HG02852 (cell line): ENCODE results near the gene B9D2.

ENCODE experiments used
- ATAC-seq: cut with Tn5 transposase; IDR thresholded peaks from one replicate; pipeline ENCODE4 v1.9.1; 2021; ENCODE audit warnings: mild to moderate bottlenecking, moderate library complexity; ENCODE audit not compliant: unreplicated experiment

B9D2 gene

DNA sequence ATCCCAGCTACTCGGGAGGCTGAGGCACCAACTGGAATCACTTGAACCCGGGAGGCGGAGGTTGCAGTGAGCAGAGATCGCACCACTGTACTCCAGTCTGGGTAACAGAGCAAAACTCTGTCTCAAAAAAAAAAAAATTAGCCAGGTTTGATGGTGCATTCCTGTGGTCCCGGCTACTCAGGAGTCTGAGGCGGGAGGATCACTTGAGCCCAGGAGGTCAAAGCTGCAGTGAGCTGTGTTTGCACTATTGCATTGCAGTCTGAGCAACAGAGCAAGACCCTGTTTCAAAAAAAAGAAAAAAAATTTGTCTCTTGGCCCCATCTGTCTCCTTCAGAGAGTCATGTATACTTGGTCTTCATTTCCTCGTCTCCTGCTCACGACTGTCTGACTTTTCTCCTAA is 52.3 kb downstream of the B9D2 start:
- ATAC-seq = no peak

DNA sequence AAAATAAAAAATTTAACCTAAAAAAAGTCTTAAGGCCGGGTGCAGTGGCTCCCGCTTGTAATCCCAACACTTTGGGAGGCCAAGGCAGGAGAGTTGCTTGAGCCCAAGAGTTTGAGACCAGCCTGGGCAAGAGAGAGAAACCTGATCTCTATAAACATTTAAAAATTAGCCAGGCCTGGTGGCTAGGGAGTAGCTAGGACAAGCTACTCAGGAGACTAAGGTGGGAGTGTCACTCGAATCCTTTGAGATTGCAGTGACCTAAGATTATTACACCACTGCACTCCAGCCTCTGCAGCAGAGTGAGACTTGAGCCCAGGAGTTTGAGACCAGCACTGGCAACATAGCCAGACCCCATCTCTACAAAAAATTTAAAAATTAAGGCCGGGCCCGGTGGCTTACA is 52.9 kb downstream of the B9D2 start:
- no peak for ATAC-seq

GRCh38 chr19:41310033-41310831 is 53.7 kb downstream of the B9D2 start, which contains the start of gene CCDC97:
TSS of gene CCDC97 (plus strand) at chr19:41310172. CDS start at chr19:41310311, 139 bp downstream.
- ATAC-seq = peak; percentile 75

DNA sequence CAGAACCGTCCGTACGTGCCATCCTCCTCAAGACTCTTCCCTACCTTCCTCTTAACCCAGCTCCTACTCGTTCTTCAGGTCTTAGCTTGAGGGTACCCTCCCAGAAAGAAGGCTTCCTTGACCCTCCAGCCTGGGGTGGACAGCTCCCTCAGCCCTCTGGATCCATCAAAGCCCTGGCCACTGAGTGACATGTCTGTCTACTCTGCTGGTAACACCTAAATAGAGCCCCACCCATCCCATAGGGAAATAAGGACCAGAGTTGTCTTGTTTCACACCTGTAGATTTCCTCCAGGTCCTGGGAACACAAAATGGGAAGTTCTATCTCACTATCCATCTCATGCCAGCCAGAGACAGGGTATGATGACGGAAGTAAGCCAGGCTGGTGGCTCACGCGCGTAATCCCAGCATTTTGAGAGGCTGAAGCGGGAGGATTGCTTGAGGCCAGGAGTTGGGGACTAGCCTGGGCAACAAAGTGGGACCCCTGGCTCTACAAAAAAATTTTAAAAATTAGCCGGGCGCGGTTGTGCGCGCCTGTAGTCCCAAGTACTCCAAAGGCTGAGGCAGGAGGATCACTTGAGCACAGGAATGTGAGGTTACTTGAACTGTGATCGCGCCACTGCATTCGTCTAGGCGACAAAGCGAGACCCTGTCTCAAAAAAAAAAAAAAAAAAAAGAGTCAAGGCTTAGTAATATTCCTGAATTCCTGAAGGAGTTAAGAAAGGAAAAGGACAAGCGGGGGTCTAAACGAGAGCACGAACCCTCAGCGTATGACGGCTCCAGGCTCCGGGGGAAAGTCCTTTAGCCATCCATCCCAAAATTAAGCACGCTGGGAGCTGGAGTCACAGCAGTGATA is 54.5 kb downstream of the B9D2 start:
- ATAC-seq = no peak

GRCh38 chr19:41308450-41309179 is 55.3 kb downstream of the B9D2 start:
- ATAC-seq = no peak

DNA sequence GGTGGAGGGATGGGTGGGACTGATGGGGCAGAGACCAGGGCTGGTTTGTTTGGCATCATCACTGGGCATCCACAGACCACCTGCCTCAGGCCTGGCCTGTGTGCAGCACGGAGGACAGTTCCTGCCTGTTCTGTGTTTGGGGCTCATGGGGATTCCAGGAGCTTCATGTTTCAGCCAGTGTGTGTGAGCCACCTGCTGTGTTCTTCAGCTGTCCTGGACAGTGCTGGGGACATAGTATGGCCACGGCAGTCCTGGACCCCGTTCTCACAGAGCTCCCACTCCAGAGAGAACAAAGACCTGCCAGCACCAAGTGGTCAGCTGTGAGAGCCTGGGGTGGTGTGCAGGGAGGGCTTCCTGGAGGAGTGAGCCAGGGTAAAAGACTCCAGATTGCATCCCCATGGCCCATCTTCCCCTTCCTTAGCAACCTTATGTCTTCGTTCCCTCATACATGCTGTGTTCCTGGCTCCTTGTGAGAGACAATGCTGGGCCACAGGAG is 55.9 kb downstream of the B9D2 start:
- no peak for ATAC-seq

DNA sequence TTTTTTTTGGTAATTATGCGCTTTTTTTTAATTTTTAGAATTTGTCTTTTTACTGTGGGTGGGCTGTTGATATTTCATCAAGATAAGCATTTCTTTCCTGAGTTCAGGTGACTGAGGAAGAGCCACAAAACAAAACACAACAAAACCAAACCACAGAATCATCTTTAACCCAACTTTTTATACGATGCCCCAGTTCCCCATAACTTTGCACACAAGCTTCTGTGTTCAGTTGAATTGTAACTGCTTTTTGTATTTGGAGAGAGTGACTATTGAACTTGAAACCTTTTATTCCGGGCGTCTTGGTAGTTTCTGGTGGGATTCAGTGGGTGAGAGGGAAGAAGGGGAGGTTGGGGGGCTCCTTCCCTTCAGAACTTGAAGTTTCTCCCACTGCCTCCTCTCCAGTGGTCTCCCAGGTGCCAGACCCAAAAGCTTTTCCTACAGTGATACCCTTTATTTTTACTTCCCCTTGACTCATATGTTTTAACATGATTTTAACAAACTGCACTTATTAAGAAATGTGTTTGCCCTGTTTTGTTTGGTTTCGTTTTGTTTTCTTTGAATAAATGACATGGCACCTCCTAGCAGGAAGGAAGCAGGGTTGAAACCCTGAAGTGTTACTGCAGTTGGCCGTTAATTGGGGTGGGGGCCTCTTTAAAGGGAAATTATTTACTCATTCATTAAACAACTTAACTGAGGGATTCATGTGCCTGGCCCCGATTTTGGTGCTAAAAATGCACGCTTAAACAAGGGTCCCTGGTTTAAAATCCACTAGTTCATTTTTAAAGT is 56.7 kb downstream of the B9D2 start:
- no peak for ATAC-seq

DNA sequence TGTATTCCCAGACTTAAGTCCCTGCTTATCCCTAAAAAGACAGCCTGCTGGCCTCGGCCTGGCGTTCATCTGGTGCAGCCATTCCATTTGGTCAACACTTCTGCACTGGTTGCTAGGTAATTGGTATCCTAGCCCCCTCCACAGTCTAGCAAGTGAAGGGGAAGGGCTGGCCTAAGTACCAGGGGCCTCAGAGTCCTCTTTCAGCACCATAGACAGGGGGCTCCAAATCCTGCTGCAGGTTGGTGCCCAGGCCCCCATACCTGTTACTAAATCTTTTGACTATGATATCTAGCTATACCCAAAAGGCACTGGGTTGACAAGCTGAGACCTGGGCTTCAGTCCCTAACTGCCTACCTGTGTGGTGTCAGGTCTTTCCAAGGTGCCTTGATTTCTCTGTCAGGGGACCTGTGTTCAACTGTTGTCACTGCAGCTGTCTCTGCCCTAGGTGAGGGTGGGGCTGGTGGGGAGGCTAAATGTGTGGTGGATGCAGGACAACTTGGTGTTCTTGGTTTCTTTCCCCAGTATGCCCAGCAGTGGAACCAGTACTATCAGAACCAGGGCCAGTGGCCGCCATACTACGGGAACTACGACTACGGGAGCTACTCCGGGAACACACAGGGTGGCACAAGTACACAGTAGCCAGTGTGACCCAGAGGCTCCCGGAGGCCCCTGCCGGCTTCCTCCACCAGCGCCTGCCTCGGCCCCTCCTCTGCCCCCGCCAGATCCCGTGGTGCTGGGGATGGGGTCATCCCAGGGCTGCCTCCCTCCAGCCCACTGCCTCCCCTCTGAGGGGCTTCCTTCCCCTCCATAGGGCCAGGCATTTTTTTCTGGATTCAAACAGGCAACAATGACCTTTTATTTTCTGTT is 57.8 kb downstream of the B9D2 start:
- no peak for ATAC-seq

DNA sequence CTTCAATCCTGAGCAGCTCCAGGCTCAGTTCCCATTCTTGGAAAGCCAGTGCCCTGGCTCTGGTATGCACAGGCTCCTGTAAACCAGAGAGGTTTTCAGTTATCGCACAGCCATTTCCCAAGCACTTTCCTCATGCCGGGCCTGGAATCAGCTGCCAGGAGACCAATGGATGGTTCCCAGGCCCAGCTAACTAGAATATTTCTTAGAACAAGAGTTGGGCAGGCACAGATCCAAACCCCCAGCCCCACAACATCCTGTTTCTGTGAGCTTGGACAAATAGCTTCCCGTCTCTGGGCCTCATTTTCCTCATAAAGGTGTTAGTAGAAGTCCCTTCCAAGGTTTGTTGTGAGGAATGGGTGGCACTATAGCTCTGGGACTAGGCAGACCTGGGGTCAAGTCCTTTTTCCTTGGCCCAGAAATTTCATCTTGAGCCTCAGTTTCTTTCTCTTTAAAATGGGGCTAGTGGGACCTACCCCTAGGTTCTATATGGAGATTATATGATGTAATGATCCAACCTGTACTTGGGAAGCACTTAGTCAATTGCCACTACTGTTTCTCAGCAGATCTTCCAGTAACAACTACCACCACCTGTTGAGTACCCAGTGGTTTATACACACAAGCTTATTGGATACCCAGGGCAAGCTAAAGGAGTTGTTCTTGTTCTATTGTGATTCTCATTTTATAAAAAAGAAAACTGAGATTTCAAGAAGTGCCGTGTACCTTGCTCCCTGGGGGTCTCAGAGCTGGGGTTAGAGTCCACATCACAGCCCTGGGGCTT is 59.1 kb downstream of the B9D2 start:
- ATAC-seq = no peak
